Measurements from ENCODE around the gene ADRA2C. TPM values are rescaled to one million over a fixed set of nuclear protein-coding genes. Genes with fewer than 3 reads are reported as not detected.

Gene ADRA2C
- total RNA-seq, 2 donors from 2014 or later: not detected

DNA sequence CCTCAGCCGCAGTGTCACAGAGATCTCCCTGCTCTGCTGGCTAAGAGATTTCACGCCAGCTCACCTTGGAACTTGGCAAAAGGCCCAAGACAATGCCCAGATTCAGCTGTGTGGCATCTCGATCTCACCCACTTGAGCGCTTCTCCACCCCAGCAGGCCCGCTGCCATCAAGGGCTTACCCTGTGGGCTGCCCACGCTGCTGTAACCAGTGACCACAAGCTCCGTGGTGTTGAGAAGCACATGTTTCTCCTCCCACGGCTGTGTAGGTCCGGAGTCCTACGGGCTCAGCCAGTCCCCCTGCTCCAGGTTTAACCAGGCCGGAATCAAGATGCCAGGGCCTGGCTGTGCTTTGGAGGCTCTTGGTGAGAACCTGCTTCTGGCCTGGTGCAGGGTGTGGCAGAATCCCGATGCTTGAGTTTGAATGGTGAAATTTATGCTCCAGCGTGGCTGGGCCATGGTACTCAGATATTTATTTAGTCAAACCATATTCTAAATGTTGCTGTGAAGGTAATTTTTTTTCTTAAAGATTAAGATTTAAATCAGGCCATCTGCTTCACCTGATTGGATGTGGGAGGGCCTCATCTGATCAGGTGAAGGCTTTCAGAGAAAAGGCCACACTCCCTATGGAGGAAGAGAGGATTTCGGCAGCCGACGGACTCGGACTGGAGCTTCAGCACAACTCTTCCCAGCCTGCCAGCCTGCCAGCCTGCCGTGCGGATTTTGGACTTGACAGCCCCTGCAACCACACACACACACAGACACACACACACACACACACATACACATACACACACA lies 24.8 kb upstream of the ADRA2C start:
- H3K9me3 ChIP-seq (ENCODE audit: control insufficient read depth, low read length, poor library complexity, severe bottlenecking): no peaks in the 10 kb centered on the region
- Mint-ChIP-seq H3K4me1 (peaks cover 2% of the 10 kb centered on the region), H3K27me3 (peaks cover 63% of the 10 kb centered on the region), H3K36me3 (ENCODE audit: low read depth) (no peaks in the 10 kb centered on the region), H3K27ac (no peak overlapping the region), H3K4me3 (no peak overlapping the region)
- ATAC-seq: no peak
- DNase-seq: no peak

DNA sequence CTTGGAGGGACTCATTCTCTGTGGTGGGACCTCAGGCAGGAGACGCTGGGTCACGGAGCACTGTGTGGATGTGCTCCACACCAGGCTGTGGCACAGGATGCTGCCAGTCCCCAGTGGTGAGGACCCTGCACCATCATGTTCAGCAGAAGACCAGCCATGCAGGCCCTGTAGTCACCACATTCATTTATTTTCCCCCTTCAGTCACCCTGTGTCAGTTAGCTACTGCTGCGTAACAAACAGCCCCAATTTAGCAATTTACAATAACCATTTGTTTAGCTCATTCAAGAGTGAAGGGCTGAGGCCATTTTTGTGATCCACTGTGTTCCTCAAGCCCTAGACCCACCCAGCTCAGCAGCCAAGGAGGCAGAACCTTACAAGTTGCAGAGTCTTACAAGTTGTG lies 23.6 kb upstream of the ADRA2C start:
- H3K9me3 ChIP-seq (ENCODE audit: control insufficient read depth, low read length, poor library complexity, severe bottlenecking): no peaks in the 10 kb centered on the region
- H3K36me3 Mint-ChIP-seq (ENCODE audit: low read depth): peaks cover 3% of the 10 kb centered on the region

DNA sequence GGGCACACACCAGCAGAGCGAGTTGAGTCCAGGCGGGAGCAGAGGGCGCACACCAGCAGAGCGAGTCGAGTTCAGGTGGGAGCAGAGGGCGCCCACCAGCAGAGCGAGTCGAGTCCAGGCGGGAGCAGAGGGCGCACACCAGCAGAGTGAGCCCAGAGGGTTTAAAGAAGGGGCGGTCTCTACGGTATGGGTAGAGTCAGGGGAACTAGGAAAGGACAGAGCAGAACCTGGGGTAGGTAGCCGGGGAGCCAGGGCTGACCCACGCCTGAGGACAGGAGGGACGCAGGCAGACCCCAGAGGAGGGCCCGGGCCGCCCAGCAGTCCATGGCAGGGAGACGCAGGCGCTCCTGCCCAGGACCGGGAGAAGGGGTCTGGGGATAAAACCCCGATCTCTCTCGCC lies 22.0 kb upstream of the ADRA2C start:
- Mint-ChIP-seq H3K27me3 (peaks cover 59% of the 10 kb centered on the region), H3K27ac (no peak overlapping the region)

More for the DNA sequence above, 23.6 kb upstream of the ADRA2C start:
- Mint-ChIP-seq H3K4me3 (no peak overlapping the region), H3K27me3 (peaks cover 61% of the 10 kb centered on the region), H3K4me1 (peaks cover 2% of the 10 kb centered on the region), H3K27ac (no peak overlapping the region)
- DNase-seq (no peak), ATAC-seq (no peak)

DNA sequence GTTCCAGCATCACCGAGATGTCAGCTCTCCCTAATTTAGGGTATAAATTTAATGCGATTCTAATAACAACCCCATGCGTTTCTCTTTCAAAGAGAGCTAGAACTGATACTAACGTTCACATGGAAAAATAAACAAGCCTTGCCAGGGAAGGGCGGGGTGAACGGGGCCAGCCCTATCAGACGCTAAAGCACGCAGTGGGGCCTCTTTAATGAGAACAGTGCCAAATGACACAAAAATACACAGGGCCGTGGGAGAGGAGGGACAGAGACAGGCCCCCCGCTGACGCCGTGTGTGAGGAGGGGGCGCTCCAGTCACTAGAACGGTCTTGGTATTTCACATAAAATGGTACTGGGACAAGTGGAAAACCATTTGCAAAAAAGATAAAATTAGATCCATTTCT lies 21.3 kb upstream of the ADRA2C start:
- no peaks in the 10 kb centered on the region for H3K9me3 ChIP-seq (ENCODE audit: control insufficient read depth, low read length, poor library complexity, severe bottlenecking)
- Mint-ChIP-seq H3K4me3 (no peak overlapping the region), H3K4me1 (peaks cover 2% of the 10 kb centered on the region), H3K36me3 (ENCODE audit: low read depth) (peaks cover 3% of the 10 kb centered on the region), H3K27ac (no peak overlapping the region), H3K27me3 (peaks cover 59% of the 10 kb centered on the region)
- ATAC-seq (no peak), DNase-seq (no peak)

More for the DNA sequence above, 22.0 kb upstream of the ADRA2C start:
- H3K36me3 Mint-ChIP-seq (ENCODE audit: low read depth): peaks cover 3% of the 10 kb centered on the region
- ATAC-seq: no peak
- no peak for DNase-seq
- no peak overlapping the region for H3K4me3 Mint-ChIP-seq
- peaks cover 2% of the 10 kb centered on the region for H3K4me1 Mint-ChIP-seq
- no peaks in the 10 kb centered on the region for H3K9me3 ChIP-seq (ENCODE audit: control insufficient read depth, low read length, poor library complexity, severe bottlenecking)

DNA sequence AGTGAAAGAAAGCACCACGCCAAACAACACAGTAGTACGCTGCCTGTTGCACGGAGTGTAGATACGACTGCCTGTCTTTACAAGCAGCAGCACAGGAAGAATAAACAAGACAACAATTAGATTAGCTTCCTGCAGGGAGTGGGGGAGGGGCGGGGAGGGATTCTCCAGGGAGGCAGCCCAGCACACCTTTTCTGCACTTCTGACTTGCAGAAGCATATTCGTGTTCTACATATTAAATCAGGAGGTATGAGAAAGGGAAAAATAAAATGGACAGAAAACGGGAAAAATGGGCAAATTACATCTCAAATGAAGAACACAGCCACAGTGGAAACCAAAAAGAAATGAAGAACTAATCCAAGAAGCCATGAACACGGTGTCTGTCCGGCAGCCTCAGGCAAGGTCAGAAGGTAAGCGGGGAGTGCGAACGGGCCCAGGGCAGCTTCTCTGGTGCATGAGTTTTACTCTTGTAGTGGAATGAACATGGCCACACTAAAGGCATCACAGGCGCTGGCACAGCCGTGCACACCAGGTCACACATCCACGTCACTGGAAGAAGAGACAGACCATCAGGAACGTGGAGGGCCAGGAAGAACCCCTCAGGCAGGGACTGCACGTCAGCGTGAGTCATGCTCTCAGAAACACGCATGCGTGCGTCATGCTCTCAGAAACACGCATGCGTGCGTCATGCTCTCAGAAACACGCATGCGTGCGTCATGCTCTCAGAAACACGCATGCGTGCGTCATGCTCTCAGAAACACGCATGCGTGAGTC lies 20.1 kb upstream of the ADRA2C start:
- H3K9me3 ChIP-seq (ENCODE audit: control insufficient read depth, low read length, poor library complexity, severe bottlenecking): no peaks in the 10 kb centered on the region
- Mint-ChIP-seq H3K27me3 (peaks cover 64% of the 10 kb centered on the region), H3K4me1 (peaks cover 2% of the 10 kb centered on the region), H3K36me3 (ENCODE audit: low read depth) (peaks cover 3% of the 10 kb centered on the region), H3K27ac (no peak overlapping the region), H3K4me3 (no peak overlapping the region)
- DNase-seq (no peak), ATAC-seq (no peak)

DNA sequence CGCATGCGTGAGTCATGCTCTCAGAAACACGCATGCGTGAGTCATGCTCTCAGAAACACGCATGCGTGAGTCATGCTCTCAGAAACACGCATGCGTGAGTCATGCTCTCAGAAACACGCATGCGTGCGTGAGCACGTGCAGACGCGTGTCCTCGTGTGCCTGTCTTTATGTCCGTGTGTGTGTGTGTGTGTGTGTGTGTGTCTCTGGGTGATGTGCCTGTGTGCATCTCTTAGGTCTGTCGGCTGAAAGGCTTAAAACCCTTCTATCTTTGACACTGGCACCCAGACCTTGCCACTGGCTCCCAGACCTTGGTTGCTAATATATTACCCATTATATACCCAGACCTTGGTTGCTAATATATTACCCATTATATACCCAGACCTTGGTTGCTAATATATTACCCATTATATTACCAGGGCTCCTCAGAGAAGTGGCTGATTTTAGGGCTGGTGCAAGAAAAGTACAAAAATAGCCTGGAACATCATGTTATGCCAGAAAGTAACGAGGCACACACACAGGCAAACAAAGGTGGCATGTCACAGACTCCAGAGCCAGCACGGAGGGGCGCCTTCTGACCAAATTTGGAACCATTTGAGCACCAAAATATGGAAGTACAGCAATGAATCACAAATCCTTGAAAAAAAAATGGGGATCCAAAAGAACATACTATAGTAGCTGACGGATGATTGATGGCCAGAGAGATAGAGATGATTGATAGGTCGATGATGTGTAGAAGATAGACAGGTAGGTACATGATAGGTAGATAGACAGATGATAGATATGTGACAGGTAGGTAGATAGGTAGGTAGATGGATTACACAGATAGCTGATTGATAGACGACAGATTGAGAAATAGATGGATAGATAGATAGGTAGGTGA lies 19.2 kb upstream of the ADRA2C start:
- Mint-ChIP-seq H3K27me3 (peaks cover 71% of the 10 kb centered on the region), H3K36me3 (ENCODE audit: low read depth) (peaks cover 3% of the 10 kb centered on the region), H3K27ac (no peak overlapping the region), H3K4me3 (no peak overlapping the region), H3K4me1 (peaks cover 2% of the 10 kb centered on the region)
- ATAC-seq (no peak), DNase-seq (no peak)
- no peaks in the 10 kb centered on the region for H3K9me3 ChIP-seq (ENCODE audit: control insufficient read depth, low read length, poor library complexity, severe bottlenecking)

DNA sequence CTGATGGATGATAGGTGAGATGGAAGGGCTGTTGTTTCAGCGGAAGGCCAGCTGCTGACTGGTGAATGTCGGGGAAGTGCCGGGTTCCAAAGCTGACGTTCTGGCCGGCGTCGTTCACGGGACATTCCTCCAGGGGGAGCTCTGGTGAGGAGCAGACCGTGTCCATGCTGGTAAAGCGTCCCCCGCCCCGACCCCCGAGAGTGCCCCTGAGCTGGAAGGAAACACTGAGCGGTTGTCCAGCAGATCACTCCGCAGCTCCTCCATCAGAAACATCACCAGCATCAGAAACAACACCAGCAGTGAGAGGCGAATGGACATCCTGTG lies 18.6 kb upstream of the ADRA2C start:
- Mint-ChIP-seq H3K36me3 (ENCODE audit: low read depth) (peaks cover 3% of the 10 kb centered on the region), H3K4me1 (peaks cover 2% of the 10 kb centered on the region), H3K27ac (no peak overlapping the region), H3K4me3 (no peak overlapping the region), H3K27me3 (peaks cover 70% of the 10 kb centered on the region)
- no peaks in the 10 kb centered on the region for H3K9me3 ChIP-seq (ENCODE audit: control insufficient read depth, low read length, poor library complexity, severe bottlenecking)
- DNase-seq: no peak
- ATAC-seq: no peak

DNA sequence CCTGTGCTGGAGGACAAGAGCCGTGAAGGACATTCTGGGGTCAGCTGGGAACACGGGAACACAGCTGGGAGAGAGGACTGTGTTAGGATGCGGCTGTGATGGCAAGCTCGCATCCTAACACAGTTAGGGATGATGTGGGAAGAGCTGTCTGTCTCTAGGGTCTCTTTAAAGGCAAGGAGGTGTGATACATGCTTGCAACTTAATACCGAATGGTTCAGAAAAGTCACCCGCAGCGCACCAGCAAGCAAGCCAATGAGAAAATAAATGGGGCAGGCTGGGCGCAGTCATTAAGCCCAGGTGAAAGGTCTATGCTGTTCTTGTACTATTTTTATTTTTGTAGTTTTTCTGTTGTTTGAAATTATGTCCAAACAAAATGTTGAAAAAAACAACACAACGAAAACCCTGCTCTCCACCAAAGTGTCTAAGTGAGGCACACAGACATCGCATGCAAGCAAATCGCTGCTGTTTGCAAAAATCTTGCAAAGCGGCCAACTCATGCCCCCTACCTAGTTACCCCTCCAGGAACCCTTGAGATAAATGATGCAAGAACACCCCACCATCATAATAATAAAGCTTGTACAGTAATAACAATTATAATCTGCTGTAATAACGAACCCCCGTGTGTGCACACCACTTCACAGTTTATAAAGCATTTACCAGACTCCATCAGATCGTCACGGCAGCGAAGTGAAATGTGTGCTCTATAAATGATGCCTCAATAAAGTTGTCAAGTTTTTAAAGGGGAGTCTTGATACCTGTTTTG lies 17.9 kb upstream of the ADRA2C start:
- no peak for DNase-seq
- peaks cover 63% of the 10 kb centered on the region for H3K27me3 Mint-ChIP-seq
- H3K4me1 Mint-ChIP-seq: peaks cover 2% of the 10 kb centered on the region
- no peaks in the 10 kb centered on the region for H3K9me3 ChIP-seq (ENCODE audit: control insufficient read depth, low read length, poor library complexity, severe bottlenecking)
- H3K27ac Mint-ChIP-seq: no peak overlapping the region
- H3K4me3 Mint-ChIP-seq: no peak overlapping the region
- ATAC-seq: no peak
- peaks cover 3% of the 10 kb centered on the region for H3K36me3 Mint-ChIP-seq (ENCODE audit: low read depth)

DNA sequence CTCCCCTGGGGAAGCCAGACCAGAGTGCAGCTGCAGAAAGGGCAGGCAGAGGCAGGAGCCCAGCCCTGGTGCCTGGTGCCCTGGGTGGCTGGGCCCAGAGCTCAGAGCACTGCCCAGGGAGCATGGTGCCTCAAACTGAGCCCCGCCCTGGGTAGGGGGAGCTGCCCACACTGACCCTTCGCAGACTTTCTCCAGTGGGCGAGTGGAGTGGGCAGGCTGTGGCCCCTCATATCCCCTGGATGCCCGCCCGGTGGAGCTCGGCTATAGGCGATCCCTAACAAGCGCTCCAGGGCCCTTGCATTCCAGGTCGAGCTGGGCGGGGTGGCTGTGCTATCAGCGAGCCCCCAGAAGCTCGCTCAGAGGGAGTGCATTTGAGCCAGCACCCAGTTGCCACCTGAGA lies 17.1 kb upstream of the ADRA2C start:
- H3K27me3 Mint-ChIP-seq: peaks cover 55% of the 10 kb centered on the region

DNA sequence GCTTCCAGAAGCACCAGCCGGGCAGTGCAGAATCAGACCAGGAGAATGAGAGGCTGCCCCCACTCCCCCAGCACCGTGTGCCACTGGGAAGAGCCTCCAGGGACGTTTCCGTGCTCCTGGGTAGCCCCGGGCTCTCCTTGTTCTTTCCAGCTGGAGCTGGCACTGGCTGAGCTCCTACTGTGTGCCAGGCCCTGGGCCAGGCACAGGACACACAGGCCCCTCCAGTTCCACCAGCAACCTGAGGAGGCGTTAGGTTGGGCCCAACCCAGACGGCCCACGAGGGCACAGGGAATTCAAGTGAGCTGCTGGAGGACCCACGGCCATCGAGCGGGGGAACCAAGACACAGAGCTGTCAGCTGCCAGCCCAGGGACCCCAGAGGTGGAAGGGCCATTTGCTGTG lies 15.9 kb upstream of the ADRA2C start:
- no peak overlapping the region for H3K4me3 Mint-ChIP-seq
- no peak overlapping the region for H3K27ac Mint-ChIP-seq
- H3K4me1 Mint-ChIP-seq: peaks cover under 1% of the 10 kb centered on the region
- DNase-seq (no peak), ATAC-seq (no peak)
- H3K9me3 ChIP-seq (ENCODE audit: control insufficient read depth, low read length, poor library complexity, severe bottlenecking): no peaks in the 10 kb centered on the region
- H3K36me3 Mint-ChIP-seq (ENCODE audit: low read depth): peaks cover 3% of the 10 kb centered on the region
- peaks cover 44% of the 10 kb centered on the region for H3K27me3 Mint-ChIP-seq

More for the DNA sequence above, 17.1 kb upstream of the ADRA2C start:
- Mint-ChIP-seq H3K4me3 (no peak overlapping the region), H3K4me1 (peaks cover 2% of the 10 kb centered on the region), H3K36me3 (ENCODE audit: low read depth) (peaks cover 3% of the 10 kb centered on the region), H3K27ac (no peak overlapping the region)
- ATAC-seq: no peak
- H3K9me3 ChIP-seq (ENCODE audit: control insufficient read depth, low read length, poor library complexity, severe bottlenecking): no peaks in the 10 kb centered on the region
- no peak for DNase-seq

DNA sequence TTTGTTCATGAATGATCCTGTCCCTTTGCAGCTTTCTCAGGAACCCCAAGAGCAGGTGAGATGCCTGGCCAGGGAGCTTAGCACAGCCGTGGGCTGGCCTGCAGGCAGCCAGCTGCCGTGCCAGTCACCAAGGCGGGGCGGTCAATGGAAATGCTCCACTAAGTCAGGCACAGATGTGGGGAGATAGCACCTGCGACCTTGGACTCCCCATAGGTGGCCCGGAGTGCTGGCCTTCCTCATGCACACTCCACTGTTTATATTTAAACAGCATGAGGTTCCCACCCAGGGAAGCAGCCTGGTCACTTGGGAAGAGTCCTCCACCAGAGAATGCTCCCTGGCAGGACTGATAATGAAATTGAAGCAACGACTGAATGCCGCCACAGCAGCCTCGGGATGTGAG lies 14.2 kb upstream of the ADRA2C start:
- DNase-seq (no peak), ATAC-seq (no peak)
- H3K4me3 Mint-ChIP-seq: no peak overlapping the region
- H3K4me1 Mint-ChIP-seq: no peaks in the 10 kb centered on the region
- peaks cover 3% of the 10 kb centered on the region for H3K36me3 Mint-ChIP-seq (ENCODE audit: low read depth)
- no peak overlapping the region for H3K27ac Mint-ChIP-seq
- peaks cover 42% of the 10 kb centered on the region for H3K27me3 Mint-ChIP-seq
- no peaks in the 10 kb centered on the region for H3K9me3 ChIP-seq (ENCODE audit: control insufficient read depth, low read length, poor library complexity, severe bottlenecking)

DNA sequence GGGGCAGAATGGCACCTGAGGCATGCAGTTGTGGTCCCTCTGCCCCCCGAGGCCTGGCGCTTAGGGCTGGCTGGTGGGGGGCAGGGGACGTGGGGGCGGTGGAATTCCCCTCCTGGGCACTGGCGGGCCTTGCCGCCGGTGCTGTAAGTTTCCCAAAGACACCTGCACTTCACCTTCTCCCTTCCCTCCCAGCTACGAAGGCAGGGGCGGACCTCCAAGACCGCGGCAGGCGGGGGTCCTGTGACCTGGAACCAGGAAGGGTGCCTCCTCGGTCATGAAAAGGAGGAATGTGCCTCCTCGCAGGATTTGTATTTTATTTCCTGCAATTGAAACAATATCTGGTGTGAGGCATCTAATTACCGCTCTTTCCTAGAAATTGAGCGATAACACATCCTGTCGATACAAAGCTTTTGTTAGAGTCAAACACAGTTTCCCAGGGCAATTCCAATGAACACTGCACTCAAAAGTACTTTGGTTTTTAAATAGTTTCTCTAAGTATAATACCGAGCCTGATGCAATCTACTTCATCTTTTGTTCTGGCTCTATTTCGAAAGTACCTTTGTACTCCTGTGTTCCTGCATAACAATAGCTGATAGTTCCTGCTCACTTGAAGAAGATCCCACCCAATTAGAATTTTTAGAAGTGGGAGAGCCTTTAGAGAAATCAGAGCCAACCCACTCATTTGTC lies 12.3 kb upstream of the ADRA2C start:
- no peak for ATAC-seq

More for the DNA sequence above, 12.3 kb upstream of the ADRA2C start:
- Mint-ChIP-seq H3K27me3 (peaks cover 31% of the 10 kb centered on the region), H3K4me1 (no peaks in the 10 kb centered on the region), H3K4me3 (no peak overlapping the region), H3K36me3 (ENCODE audit: low read depth) (no peaks in the 10 kb centered on the region), H3K27ac (no peak overlapping the region)
- H3K9me3 ChIP-seq (ENCODE audit: control insufficient read depth, low read length, poor library complexity, severe bottlenecking): no peaks in the 10 kb centered on the region
- no peak for DNase-seq
